H9 (cell line): ENCODE data around the gene EIF4G2. TPM values are rescaled to one million over a fixed set of nuclear protein-coding genes. Genes with fewer than 3 reads are reported as not detected.

ENCODE experiments used
- DNase-seq: peaks from one replicate; pipeline ENCODE4 v3.0.0-alpha.2; 2017
- H2AFZ ChIP-seq: one replicate; pipeline ENCODE4 v1.6.1; 2013; ENCODE audit warnings: mild to moderate bottlenecking, low read length, control low read depth, moderate library complexity
- H2AK5ac ChIP-seq: 2 replicates; pipeline ENCODE4 v1.6.1; 2013; ENCODE audit warnings: low read length, control low read depth, mixed read lengths; ENCODE audit not compliant: insufficient read length
- H2BK120ac ChIP-seq: one replicate; pipeline ENCODE4 v1.6.1; 2013; ENCODE audit warnings: low read depth, mild to moderate bottlenecking, low read length, control low read depth, inconsistent platforms; ENCODE audit not compliant: poor library complexity, severe bottlenecking
- H2BK12ac ChIP-seq: 2 replicates; pipeline ENCODE4 v1.6.1; 2013; ENCODE audit warnings: low read length, control low read depth, mixed read lengths, low read depth; ENCODE audit not compliant: insufficient read length
- H2BK15ac ChIP-seq: 2 replicates; pipeline ENCODE4 v1.6.1; 2013; ENCODE audit warnings: low read depth, low read length, control low read depth
- H2BK20ac ChIP-seq: one replicate; pipeline ENCODE4 v1.6.1; 2013; ENCODE audit warnings: low read depth, mild to moderate bottlenecking, low read length, control low read depth, inconsistent platforms; ENCODE audit not compliant: poor library complexity, severe bottlenecking
- H2BK5ac ChIP-seq: 2 replicates; pipeline ENCODE4 v1.6.1; 2013; ENCODE audit warnings: low read length, control low read depth, mixed read lengths; ENCODE audit not compliant: insufficient read length
- H3K14ac ChIP-seq: 2 replicates; pipeline ENCODE4 v1.6.1; 2013; ENCODE audit warnings: low read length, control low read depth; ENCODE audit not compliant: insufficient read depth
- H3K18ac ChIP-seq: 2 replicates; pipeline ENCODE4 v1.6.1; 2013; ENCODE audit warnings: low read depth, mild to moderate bottlenecking, mixed read lengths, low read length, control low read depth; ENCODE audit not compliant: insufficient read length
- H3K23ac ChIP-seq: 2 replicates; pipeline ENCODE4 v1.6.1; 2013; ENCODE audit warnings: low read length, control low read depth, mixed read lengths, low read depth; ENCODE audit not compliant: insufficient read length
- H3K23me2 ChIP-seq: 2 replicates; pipeline ENCODE4 v1.6.1; 2013; ENCODE audit warnings: low read depth, mild to moderate bottlenecking, mixed read lengths, low read length, control low read depth; ENCODE audit not compliant: insufficient read length, poor library complexity, severe bottlenecking
- H3K27ac ChIP-seq: 2 replicates; pipeline ENCODE4 v1.5.1; 2013; ENCODE audit warnings: low read length, control low read depth, mixed read lengths, low read depth; ENCODE audit not compliant: insufficient read length
- H3K27me3 ChIP-seq: 2 replicates; pipeline ENCODE4 v1.6.1; 2013; ENCODE audit warnings: low read length, control low read depth, inconsistent platforms; ENCODE audit not compliant: insufficient read depth
- H3K4ac ChIP-seq: 2 replicates; pipeline ENCODE4 v1.6.1; 2013; ENCODE audit warnings: low read depth, mild to moderate bottlenecking, control low read depth, inconsistent platforms, low read length, moderate library complexity
- H3K4me1 ChIP-seq: 2 replicates; pipeline ENCODE4 v1.6.1; 2013; ENCODE audit warnings: low read length, control low read depth, inconsistent platforms; ENCODE audit not compliant: insufficient read depth
- H3K4me2 ChIP-seq: 2 replicates; pipeline ENCODE4 v1.6.1; 2013; ENCODE audit warnings: low read length, control low read depth, mixed read lengths; ENCODE audit not compliant: insufficient read length, insufficient read depth
- H3K56ac ChIP-seq: 2 replicates; pipeline ENCODE4 v1.6.1; 2013; ENCODE audit warnings: low read depth, mild to moderate bottlenecking, mixed read lengths, low read length, control low read depth; ENCODE audit not compliant: insufficient read length
- H3K79me1 ChIP-seq: 2 replicates; pipeline ENCODE4 v1.6.1; 2013; ENCODE audit warnings: low read depth, mild to moderate bottlenecking, moderate library complexity, low read length, control low read depth, inconsistent platforms; ENCODE audit not compliant: insufficient read depth, poor library complexity, severe bottlenecking
- H3K79me2 ChIP-seq: 2 replicates; pipeline ENCODE4 v1.6.1; 2013; ENCODE audit warnings: low read length, control low read depth, inconsistent platforms; ENCODE audit not compliant: insufficient read depth
- H3K9ac ChIP-seq: 2 replicates; pipeline ENCODE4 v1.6.1; 2013; ENCODE audit warnings: low read length, control low read depth, mixed read lengths; ENCODE audit not compliant: insufficient read length; ENCODE audit errors: extremely low read depth
- H3K9me3 ChIP-seq: one replicate; pipeline ENCODE4 v1.6.1; 2013; ENCODE audit warnings: low read depth, low read length, inconsistent platforms; ENCODE audit not compliant: control insufficient read depth
- H3T11ph ChIP-seq: one replicate; pipeline ENCODE4 v1.6.1; 2013; ENCODE audit warnings: mild to moderate bottlenecking, low read length, control low read depth, inconsistent platforms
- H4K20me1 ChIP-seq: one replicate; pipeline ENCODE4 v1.6.1; 2013; ENCODE audit not compliant: control insufficient read depth, insufficient read length, insufficient read depth
- H4K5ac ChIP-seq: 2 replicates; pipeline ENCODE4 v1.6.1; 2013; ENCODE audit warnings: low read depth, mild to moderate bottlenecking, mixed read lengths, low read length, control low read depth; ENCODE audit not compliant: insufficient read length
- H4K8ac ChIP-seq: replicated peaks from 2 replicates; pipeline ENCODE4 v1.6.1; 2013; ENCODE audit warnings: low read length, control low read depth, mixed read lengths, low read depth; ENCODE audit not compliant: insufficient read length
- H4K91ac ChIP-seq: 2 replicates; pipeline ENCODE4 v1.6.1; 2013; ENCODE audit warnings: low read depth, mild to moderate bottlenecking, moderate library complexity, mixed read lengths, low read length, control low read depth; ENCODE audit not compliant: insufficient read length
- H3K27ac Mint-ChIP-seq, 3 experiments: 2 replicates in 2 of 3; 3 replicates in 1 of 3; pipeline ENCODE4 v1.8.0; 2020 to 2021; ENCODE audit warnings: mixed read lengths in 3 of 3, mild to moderate bottlenecking in 1 of 3, moderate library complexity in 1 of 3
- H3K27me3 Mint-ChIP-seq: 2 replicates; pipeline ENCODE4 v1.8.0; 2021; ENCODE audit warnings: low read depth, mild to moderate bottlenecking, moderate library complexity, mixed read lengths
- H3K36me3 Mint-ChIP-seq, 3 experiments: 2 replicates in 2 of 3; 3 replicates in 1 of 3; pipeline ENCODE4 v1.8.0; 2020 to 2021; ENCODE audit warnings: low read depth in 3 of 3, mixed read lengths in 3 of 3; ENCODE audit not compliant: insufficient read depth in 1 of 3
- H3K4me1 Mint-ChIP-seq, 2 experiments: 2 replicates each; pipeline ENCODE4 v1.8.0; 2020; ENCODE audit warnings: mixed read lengths in 2 of 2
- H3K4me3 Mint-ChIP-seq, 2 experiments: 2 replicates in 1 of 2; 3 replicates in 1 of 2; pipeline ENCODE4 v1.8.0; 2020 to 2021; ENCODE audit warnings: mild to moderate bottlenecking in 2 of 2, mixed read lengths in 2 of 2, moderate library complexity in 1 of 2
- H3K9me3 Mint-ChIP-seq, 2 experiments: 2 replicates in 1 of 2; 3 replicates in 1 of 2; pipeline ENCODE4 v1.8.0; 2020; ENCODE audit warnings: mild to moderate bottlenecking in 2 of 2, mixed read lengths in 2 of 2, moderate library complexity in 1 of 2
- WGBS: extraction: QIAGEN DNeasy Blood & Tissue Kit; methylation state at CpG from one replicate; pipeline ENCODE4 v1.1.7; 2013; ENCODE audit warnings: missing lambda C conversion rate, low lambda C conversion rate, mixed read lengths; ENCODE audit not compliant: insufficient read length; ENCODE audit errors: extremely low coverage; 5-methylcytosine and 5-hydroxymethylcytosine counted together
- total RNA-seq: library from RNA; stranded (reverse); gene quantifications from 2 replicates; pipeline ENCODE4 v1.2.1, GENCODE V29; 2021
- TF ChIP-seq, protein P1 (sequence below): fragments of 200-600 bp; sonication (generic); conservative IDR thresholded peaks from 3 replicates; pipeline ENCODE4 v1.8.0; 2021; ENCODE audit warnings: antibody characterized with exemption, mild to moderate bottlenecking

Gene EIF4G2
- total RNA-seq, 1 experiment from 2014 or later = 1,013 TPM

- H4K5ac ChIP-seq = peak overlapping the region; percentile 96
- no peak overlapping the region for H2BK5ac ChIP-seq
- no peak for DNase-seq
- no peaks in the 10 kb centered on the region for H3K79me1 ChIP-seq
- Mint-ChIP-seq H3K27ac (peak overlapping the region; percentile 98 to 100 (median 99)), H3K36me3 (peaks cover 47 to 58% (median 56%) of the 10 kb centered on the region in 3 experiments), H3K9me3 (peaks cover 0 to 4% of the 10 kb centered on the region in 2 experiments; a peak in 2 of 5 replicates), H3K27me3 (no peaks in the 10 kb centered on the region), H3K4me3 (peak overlapping the region; percentile 94 to 97), H3K4me1 (peaks cover 26 to 33% of the 10 kb centered on the region in 2 experiments)
- no peak overlapping the region for H2AFZ ChIP-seq
- no peak overlapping the region for H2BK12ac ChIP-seq
- peaks cover 14% of the 10 kb centered on the region; the same call in 1 of the 2 replicates for H3K79me2 ChIP-seq
- H3T11ph ChIP-seq = no peak overlapping the region
- H3K9me3 ChIP-seq = no peaks in the 10 kb centered on the region
- H4K20me1 ChIP-seq = no peaks in the 10 kb centered on the region
- peak overlapping the region; percentile 42 for H3K4ac ChIP-seq
- H3K14ac ChIP-seq = peak overlapping the region; percentile 95
- no peaks in the 10 kb centered on the region for H3K4me1 ChIP-seq
- no peak overlapping the region for H4K8ac ChIP-seq
- no peak overlapping the region for H3K56ac ChIP-seq
- peak overlapping the region; percentile 99 for H4K91ac ChIP-seq
- no peaks in the 10 kb centered on the region for H3K23me2 ChIP-seq
- no peak overlapping the region for H2AK5ac ChIP-seq
- no peak overlapping the region for H2BK15ac ChIP-seq
- H3K9ac ChIP-seq = peak overlapping the region; percentile 99
- no peak overlapping the region for H2BK20ac ChIP-seq
- no peaks in the 10 kb centered on the region for H3K27me3 ChIP-seq
- no CpG with 5 or more reads among the region's 39 CpGs for whole genome bisulfite sequencing
- no peak overlapping the region for H3K23ac ChIP-seq
- peak overlapping the region; percentile 79 for H3K27ac ChIP-seq
- peak overlapping the region; percentile 84 for H3K18ac ChIP-seq
- H3K4me2 ChIP-seq = peak overlapping the region; percentile 37
- H2BK120ac ChIP-seq = no peak overlapping the region
- TF ChIP-seq, protein P1, sequence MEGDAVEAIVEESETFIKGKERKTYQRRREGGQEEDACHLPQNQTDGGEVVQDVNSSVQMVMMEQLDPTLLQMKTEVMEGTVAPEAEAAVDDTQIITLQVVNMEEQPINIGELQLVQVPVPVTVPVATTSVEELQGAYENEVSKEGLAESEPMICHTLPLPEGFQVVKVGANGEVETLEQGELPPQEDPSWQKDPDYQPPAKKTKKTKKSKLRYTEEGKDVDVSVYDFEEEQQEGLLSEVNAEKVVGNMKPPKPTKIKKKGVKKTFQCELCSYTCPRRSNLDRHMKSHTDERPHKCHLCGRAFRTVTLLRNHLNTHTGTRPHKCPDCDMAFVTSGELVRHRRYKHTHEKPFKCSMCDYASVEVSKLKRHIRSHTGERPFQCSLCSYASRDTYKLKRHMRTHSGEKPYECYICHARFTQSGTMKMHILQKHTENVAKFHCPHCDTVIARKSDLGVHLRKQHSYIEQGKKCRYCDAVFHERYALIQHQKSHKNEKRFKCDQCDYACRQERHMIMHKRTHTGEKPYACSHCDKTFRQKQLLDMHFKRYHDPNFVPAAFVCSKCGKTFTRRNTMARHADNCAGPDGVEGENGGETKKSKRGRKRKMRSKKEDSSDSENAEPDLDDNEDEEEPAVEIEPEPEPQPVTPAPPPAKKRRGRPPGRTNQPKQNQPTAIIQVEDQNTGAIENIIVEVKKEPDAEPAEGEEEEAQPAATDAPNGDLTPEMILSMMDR = no peak
These were observed 1.1 kb downstream of the EIF4G2 start for GRCh38 chr11:10807493-10808234.
